Activated CD8-positive, alpha-beta memory T cell treated with anti-CD3 and anti-CD28 coated beads, Interleukin-2, amount 50 U/mL, for 48 hours (primary cell): ENCODE measurements around the gene VPS8.

Experiments
- DNase-seq: peaks from one replicate; pipeline ENCODE4 v3.0.0-alpha.2; 2020

The VPS8 gene, protein sequence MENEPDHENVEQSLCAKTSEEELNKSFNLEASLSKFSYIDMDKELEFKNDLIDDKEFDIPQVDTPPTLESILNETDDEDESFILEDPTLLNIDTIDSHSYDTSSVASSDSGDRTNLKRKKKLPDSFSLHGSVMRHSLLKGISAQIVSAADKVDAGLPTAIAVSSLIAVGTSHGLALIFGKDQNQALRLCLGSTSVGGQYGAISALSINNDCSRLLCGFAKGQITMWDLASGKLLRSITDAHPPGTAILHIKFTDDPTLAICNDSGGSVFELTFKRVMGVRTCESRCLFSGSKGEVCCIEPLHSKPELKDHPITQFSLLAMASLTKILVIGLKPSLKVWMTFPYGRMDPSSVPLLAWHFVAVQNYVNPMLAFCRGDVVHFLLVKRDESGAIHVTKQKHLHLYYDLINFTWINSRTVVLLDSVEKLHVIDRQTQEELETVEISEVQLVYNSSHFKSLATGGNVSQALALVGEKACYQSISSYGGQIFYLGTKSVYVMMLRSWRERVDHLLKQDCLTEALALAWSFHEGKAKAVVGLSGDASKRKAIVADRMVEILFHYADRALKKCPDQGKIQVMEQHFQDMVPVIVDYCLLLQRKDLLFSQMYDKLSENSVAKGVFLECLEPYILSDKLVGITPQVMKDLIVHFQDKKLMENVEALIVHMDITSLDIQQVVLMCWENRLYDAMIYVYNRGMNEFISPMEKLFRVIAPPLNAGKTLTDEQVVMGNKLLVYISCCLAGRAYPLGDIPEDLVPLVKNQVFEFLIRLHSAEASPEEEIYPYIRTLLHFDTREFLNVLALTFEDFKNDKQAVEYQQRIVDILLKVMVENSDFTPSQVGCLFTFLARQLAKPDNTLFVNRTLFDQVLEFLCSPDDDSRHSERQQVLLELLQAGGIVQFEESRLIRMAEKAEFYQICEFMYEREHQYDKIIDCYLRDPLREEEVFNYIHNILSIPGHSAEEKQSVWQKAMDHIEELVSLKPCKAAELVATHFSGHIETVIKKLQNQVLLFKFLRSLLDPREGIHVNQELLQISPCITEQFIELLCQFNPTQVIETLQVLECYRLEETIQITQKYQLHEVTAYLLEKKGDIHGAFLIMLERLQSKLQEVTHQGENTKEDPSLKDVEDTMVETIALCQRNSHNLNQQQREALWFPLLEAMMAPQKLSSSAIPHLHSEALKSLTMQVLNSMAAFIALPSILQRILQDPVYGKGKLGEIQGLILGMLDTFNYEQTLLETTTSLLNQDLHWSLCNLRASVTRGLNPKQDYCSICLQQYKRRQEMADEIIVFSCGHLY (N-terminal part only)

DNA sequence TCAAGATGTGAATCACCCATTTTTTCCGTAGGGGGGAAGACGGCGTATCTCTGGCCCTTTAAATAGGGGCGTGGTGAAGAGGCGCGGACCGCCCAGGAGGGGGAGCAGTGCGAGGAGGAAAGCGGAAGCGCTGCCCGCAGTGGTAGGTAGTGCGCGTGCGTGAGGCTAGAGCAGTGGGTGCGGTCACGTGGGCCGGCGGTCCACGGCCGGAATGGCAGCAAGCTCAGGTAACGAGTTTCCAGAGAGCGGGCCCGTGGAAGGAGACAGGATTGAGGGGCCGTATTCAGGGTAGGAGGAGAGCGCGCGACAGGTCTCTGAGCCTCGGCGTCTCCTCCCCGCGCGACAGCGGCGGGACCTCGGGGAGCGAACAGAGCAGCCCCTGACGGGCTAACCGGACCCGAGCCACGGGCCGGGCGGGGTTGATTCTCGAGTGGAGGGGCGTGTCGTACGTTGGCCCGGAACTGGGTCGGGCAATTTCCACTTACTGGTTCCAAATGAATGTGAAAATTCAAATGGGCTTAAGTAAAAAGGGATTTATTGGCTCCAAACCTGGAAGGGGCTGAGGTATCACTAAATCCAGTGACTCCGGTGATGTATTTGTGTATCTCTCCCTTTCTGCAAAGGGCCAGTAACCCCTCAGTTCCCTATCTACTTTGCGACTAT, at the start of gene VPS8:
Gene VPS8 (plus strand): TSS at position 168 of the 663 bp plus-strand sequence. CDS start 12,467 bp downstream, outside the sequence.
- peak; percentile 96 for DNase-seq

DNA sequence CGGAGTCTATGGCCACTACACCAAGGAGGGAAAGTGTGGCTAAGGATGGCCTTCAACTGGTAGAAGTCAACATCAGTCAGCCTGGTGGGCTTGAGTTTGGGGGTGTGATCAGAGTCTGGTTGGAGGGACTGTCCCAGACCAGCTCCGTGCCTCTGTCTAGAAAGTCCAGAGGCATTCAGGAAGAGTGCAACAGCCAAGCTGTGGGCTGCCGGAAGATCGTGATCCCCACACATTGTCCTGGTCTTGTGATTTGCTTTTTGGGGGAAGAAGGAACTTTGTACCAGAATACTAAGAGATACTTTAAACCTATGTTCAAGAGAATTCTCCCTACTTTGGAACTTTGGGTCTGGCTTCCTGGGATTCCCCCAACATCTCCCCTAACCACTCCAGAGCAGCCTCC, 47.8 kb upstream of the VPS8 start:
- DNase-seq, result no peak

DNA sequence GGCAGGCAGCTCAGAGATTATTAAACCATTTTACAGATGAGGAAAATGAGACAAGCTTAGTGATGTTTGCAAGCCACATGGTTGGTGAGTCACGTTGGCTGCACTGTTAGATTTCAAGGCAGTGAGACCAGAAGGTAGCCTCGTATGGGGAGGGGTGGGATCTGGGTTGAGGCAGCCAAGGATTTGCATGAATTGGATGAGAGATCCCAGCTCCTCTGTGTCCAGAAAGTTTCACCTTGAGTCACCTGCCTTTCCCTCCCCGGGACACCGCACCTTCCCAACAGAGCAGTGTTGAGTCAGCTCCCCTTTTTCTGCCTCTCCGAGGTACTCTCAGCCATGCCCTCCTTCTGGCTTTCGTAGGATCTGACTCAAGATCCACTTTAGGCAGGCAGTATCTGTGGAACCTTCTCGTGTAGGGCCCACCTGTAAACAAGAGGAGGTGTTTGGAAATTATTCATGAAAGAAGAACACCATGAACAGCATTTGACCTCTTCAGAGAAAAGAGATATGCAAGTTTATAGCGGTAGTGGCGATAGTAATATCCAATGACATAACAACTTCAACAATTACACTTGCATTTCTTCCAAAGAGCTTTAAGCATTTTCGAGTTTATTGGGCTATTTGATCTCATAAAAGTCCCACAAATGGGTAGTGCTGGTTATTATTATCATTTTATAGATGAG, 46.8 kb upstream of the VPS8 start:
- DNase-seq, result no peak

DNA sequence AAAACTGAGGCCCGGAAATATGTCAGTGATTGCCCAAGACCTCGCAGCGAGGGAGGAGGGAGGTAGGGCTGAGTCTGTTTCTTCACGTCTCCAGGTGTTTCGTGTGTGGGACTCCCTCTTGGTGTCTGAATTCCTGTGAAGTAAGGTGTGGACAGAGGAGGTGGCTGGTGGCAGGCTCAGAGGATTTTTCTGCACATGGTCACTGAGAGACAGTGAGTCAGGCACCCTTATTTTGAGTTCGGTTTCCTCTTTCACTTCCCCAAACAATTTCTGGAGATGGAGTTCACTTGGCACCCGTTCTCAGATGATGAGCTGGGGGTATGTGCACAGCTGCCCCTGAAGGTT, 46.3 kb upstream of the VPS8 start:
- no peak for DNase-seq

DNA sequence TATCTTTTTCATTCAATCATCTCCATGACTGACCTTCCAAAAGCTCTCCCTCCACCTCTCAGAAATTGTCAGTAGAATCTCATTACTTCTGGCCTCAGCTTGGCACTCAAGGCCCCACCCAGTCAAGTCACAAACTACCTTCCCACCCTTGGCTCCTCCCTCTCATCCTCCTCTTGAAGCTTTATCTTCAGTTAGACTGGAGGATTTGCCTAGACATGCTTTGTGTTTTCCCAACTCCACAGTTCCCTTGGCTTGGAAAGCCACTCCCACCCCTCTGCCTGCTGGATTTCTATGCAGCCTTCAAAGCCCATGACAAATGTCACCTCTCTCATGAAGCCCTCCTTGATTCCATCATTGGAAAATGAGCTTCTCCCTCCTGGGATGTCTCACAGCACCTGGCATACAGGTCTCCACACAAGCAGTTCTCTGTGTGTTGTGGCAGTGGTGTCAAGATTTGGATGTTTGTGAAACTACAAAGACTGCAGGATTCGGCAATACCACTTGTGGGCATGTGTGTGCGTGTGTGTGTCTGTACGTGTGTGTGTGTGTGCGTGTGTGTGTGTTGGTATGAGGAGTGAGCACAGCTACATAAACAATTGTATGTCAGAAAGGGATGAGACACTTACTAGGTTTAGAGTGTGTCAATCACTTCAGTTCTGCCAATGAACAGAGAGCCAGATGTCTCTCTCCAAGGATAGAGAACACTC, 45.3 kb upstream of the VPS8 start:
- DNase-seq, result no peak

DNA sequence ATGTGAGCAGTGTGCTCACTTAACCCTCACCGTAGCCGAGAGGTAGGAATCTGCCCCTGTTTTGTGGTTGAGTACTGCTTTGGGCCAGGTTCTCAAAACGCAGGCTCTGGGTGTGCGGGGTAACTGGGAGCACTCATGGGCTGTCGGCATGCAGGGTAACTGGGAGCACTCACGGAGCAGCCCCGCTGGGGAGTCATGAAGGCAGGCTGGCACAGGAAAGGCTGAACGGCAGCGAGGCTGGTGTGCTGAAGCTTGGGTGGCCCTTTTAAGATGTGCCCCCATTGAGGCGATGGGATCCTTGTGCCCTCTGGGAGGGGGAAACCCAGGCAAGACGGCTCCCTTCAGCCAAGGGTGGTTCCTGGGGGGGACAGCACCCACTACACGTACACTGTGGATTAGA, 44.6 kb upstream of the VPS8 start:
- DNase-seq, result no peak

DNA sequence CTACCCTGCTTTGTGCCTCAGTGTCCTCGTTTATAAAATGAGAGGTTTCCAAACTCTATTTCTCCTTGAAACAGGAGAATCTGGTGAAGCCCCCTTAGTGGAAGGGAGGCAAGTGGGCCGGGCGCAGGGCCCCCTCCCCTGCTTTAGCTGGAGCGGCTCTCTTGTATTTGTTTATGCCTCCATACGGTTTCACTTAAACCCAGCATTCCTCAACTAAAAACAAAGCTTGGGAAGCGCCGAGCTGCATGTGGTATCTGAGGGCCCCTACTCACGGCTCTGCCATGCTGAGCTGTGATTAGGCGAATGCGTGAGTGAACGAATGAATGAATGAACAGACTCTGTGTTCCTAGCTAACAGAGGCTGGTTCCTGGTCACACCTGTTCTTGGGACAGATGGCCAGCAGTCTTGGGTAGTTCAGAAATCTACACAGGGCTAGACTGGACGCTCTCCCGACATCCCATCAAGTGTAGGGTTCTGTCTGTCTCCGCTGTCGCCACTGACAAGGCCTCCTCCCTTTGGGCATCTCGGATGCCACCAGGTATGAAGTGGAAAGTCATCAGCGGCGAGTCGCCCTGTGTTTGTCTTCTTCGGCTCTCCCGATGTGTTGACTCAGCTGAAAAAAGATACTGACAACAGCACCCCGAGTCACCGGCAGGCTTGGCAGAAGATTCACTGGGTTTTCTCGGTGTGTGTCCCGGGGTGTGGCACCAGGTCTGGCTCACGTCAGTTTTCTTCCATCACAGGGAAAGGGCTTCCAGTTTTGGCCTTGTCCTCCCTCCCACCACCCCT, 42.4 kb upstream of the VPS8 start:
- no peak for DNase-seq

DNA sequence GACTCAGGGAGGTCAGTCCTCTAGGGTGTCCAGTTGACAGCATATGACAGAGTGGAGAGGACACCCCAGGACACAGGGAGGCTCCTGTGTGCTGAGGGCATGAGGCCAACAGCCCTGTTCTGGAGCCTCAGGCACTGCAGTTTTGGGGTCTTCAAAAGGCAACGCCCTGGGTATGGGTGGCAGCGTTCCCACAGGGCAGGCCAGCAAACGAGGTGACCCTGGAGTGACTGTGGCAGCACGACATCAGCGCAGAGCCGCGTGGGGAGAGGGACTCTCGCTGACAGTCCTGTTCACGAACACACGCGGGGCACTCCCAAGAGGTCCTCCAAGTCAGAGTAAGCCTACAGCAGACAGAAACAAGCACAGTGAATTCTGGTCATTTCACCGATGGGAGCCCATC, 41.4 kb upstream of the VPS8 start:
- no peak for DNase-seq

DNA sequence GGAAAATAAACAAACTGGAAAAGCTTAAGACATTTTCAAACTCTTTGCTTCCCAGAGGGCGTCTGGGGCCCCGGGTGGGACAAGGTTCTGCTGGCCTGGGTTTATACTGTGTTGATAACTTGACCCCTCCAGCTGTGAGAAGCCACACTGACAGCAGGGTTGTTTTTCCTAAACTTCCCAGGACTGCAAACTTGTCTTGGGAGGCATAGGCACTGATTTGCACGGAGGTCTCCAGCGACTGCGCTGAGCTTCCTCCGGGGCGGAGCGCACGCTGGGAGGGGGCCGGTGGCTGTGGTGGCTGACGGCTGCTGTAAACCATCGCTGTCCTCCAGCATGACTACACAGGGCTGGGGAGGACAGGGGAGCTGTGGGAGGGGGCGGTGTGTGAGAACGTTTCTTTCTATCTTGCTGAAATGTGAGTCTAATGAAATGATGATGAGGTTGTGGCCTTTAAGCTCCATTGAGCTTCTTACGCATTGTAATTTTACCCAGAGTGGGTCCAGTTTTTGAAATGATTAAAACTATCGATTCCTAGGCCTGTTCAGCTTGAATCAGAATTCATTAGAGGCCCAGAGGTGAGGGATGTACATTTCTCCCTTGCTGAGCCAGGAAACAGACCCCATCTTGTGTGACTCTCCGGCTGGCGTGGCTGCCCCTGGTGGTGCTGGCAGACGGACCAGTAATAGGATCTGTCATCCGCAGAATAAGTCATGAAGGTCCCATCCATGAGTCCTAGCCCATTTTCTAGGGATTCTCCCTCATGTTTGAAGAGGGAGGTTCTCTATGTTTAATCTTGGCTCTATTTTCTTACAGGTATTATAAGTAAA, 40.5 kb upstream of the VPS8 start:
- DNase-seq, result no peak

DNA sequence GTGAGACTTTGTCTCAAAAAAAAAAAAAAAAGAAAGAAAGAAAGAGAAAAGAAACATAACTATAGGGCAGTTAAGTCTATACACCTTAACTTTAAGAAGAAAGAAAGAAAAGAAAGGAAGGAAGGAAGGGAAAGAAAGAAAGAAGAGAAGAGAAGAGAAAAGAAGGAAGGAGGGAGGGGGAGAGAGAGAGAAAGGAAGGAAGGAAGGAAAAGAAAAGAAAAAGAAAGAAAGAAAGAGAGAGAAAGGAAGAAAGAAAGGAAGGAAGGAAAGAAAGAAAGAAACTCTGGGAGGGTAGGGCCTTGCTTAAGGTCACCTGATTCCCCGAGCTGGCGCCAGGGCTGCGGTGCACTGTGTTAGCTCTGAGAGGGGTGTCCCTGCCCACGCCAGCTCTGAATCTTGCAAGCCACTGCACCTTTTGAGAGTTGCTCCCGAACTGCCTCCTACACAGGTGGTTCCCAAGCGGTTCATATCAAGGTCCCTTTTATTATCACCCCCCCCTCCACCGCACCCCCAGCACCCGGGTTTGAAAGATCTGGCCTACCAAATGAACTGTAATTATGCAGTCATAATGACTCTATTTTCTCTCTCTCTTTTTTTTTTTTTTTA, 39.2 kb upstream of the VPS8 start:
- DNase-seq, result no peak

DNA sequence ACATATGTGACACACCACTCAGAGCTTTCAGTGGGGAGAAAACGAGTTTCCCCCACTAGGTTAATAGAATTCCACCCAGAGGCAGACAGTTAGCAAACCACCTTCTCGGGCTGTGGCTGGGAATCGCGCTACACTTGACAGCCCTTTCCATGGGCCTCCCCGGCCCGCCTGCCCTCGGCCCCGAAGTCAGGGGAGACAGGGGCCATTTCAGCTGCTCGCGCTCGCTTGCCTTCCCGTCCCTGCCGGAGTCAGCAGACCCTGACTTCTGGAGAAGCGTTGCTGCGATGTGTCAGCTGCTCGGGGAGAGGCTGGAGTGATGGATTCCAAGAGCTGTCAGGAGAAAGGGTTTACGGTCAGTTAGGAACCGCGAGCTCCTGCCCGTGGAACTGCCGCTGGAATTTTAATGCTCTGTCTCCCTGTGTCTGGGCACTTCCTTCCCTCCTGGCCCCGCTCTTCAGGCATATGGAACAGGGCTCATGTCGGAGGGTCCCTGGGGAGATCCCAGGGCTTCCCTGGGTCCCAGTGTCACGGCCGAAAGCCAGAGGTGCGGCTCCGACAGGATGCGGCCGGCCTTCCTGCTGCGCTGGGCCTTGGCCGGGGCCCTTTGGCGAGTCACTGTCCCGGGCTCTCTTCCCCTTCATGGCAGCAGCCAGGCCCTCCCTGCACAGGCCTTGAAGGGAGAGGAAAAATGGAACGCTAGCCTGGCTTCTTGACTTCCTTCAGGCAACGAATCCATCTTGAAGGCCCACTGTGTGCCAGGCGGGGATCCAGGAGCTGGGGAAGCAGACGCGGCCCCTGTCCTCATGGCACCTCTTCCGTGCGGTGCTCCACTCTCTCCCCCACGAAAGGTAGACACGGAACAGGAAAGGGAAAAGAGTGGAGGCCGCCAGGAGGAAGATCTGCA, 38.4 kb upstream of the VPS8 start:
- no peak for DNase-seq

DNA sequence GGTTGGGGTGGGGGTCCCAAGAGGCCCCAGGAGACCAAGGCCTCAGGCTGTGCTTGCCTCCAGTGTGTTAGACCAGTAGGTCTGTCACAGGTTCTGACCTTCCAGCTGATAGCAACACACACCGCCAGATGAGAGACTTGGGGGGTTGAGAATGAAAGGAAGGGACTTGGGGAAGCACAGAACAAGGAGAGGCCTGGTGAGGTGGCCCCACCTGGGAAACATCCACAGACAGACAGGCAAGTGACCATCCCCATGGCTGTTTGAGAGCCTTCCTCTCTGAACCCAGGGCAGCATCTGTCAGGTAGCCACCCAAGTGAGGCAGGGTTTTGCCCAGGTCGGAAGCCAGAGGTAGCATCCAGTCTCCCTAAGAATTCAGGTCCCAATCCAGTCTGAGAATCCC, 35.0 kb upstream of the VPS8 start:
- no peak for DNase-seq

DNA sequence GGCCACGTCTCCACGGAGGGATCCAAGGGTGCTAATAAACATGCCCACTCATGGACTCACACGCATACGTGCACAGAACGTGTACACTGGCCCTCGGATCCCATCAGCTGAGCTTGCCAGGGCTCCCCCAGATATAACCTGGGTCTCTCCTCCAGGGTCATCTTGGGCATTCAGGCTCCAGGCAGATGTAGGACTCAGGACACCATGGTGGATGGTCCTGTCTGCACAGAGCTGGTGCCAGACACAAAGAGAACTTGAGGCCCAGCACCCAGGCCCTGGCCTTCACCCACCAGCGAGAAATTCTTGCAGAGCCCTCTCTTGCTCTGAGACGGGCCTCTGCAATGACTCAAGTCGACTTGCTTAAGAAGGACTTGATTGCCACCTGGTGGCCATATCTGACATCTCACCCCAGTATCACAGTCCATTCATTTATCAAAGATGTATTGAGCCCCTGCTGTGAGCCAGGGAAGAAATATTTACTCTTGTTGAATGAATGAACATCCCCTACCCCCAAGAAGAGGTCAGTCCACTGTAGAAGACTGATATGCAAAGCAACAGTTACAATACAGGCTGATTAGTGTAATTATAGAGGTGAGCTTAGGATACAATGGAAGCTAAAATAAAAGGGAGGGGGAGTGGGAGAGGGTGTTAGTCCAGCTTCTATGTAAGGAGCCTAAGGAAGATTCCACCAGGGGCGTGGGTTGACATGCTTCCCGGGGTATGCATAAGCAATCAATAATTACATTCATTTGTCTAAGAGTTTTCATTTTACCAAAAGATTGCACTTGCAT, 34.2 kb upstream of the VPS8 start:
- DNase-seq, result peak; percentile 82

DNA sequence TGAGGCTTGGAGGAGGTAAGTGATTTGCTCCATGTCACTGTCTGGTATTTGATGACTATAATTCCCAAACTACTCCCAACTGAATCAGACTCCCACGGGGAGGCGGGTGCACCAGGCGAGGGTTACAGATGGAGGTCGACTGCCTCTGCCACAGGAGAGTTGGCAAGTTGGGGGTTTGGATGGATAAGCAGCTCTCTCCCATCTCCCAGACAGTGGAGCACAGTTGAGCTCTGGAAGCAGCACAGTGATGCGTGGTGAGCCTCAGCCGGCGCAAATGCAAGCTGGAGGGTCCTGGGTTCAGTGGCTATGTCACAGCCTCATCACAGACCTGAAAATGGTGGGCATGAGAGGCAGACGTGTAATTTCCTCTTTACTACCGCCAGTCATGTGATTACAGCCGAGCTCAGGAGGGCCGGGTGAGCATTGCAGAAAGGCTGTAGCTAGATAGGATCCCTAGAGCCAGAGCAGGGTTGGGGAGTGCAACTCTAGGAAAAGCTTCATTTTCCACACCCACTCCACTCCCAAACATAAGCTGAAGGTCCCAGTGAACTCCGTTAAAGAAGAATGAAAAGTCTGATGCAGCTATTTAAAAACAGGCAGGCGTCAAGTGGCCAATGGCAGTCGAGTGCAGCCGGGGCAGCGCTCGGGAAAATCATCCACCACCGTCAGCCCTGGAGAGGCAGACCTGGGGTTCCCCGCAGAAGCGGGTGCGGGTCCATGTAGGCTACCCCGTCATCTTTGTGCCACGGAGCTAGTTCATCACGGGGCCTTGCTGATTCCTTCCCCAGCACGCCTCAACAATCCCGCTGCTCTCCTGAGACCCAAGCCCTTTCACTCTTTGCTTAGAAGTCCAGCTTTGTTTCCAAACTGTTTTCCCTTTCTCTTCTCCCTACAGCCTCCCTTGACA, 33.3 kb upstream of the VPS8 start:
- no peak for DNase-seq

DNA sequence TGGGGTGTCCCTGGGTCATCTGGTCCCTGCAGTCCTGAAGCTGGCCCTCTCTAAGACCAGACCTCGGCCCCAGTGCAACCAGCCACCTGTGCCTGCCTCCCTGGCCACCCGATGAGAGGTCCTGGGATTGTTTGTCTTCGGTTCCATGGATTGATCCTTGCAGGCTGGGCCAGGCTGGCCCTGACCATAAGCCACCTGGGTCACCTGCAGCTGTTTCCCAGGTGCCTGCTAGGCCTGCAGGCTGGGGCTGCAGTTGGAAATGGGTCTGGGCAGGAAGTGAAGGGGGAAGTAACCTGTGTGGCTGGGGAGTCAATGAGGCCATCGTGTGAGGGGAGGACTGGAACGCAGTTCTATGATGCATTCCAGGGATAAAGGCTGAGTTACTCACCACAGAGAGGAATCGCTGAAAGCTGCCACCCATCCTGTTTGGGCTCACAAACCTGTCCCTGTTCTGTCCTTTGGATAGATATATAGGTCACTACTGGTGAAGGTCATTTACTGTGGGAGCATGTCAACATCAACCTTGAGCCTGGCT, 30.9 kb upstream of the VPS8 start:
- DNase-seq, result no peak

DNA sequence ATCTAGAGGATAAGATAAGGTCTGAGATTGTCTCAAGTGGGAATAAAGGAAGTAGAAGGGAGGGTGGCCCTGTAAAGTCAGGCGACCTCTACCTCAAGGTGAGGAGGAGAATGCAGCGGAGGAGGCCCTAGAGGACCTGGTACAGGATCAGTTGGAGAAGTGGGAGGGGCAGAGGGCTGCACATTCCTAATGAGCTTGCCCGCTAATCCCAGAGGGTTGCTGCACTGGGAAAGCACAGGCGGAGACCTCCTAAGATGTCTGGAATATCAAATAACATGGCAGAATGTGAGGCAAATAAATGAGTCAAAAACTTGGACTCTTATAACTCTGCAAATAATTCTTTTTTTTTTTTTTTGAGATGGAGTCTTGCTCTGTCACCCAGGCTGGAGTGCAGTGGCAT, 30.2 kb upstream of the VPS8 start:
- no peak for DNase-seq
